A549 (cell line): Measurements from ENCODE around the gene ZXDC. TPM values are rescaled to one million over a fixed set of nuclear protein-coding genes. Genes with fewer than 3 reads are reported as not detected.

Source experiments
- ATAC-seq, 2 experiments: fragments of 200-7000 bp in 1 of 2; fragments of >200 bp in 1 of 2; cut with Nextera tagmentation in 1 of 2; cut with Tn5 transposase in 1 of 2; 3 replicates each; pipeline versions ENCODE4 v1.8.0 to v1.9.1; 2018 to 2020; ENCODE audit warnings: mild to moderate bottlenecking in 1 of 2, moderate library complexity in 1 of 2
- CTCF ChIA-PET: fragments of 300-600 bp; sonication (Branson Sonifier 250); formaldehyde crosslinking; extraction: SDS; loops from one replicate; lab custom pipeline; 2021; ENCODE audit warnings: antibody characterized with exemption, inconsistent platforms; lab: Yijun Ruan, JAX
- POLR2A ChIA-PET: fragments of 350-600 bp; formaldehyde crosslinking; extraction: SDS; loops from one replicate; lab custom pipeline; 2021; ENCODE audit warnings: antibody characterized with exemption, inconsistent platforms; lab: Yijun Ruan, JAX
- DNase-seq, 2 experiments: peaks; one replicate each; pipeline versions ENCODE4 v3.0.0 to v3.0.0-alpha.2; 2011 to 2016; ENCODE audit warnings: low read depth in 1 of 2, low spot score in 1 of 2
- FAIRE-seq: peaks from 2 replicates; lab custom pipeline; 2011; peaks lifted over from hg19 to GRCh38; lab: Jason Lieb, UNC
- H3K27ac ChIP-seq, 2 experiments: fragments of >200 bp; sonication (Bioruptor Twin); formaldehyde crosslinking; 3 replicates each; pipeline ENCODE4 v1.5.1; 2016 to 2017
- H3K4me1 ChIP-seq: fragments of >200 bp; sonication (Bioruptor Twin); formaldehyde crosslinking; 3 replicates; pipeline ENCODE4 v1.6.1; 2016
- H3K4me2 ChIP-seq: fragments of >200 bp; sonication (Bioruptor Twin); formaldehyde crosslinking; 3 replicates; pipeline ENCODE4 v1.6.1; 2016
- H3K4me3 ChIP-seq: fragments of >200 bp; sonication (Bioruptor Twin); formaldehyde crosslinking; 3 replicates; pipeline ENCODE4 v1.5.1; 2016
- H3K9me3 ChIP-seq: fragments of >200 bp; sonication (Bioruptor Twin); formaldehyde crosslinking; 3 replicates; pipeline ENCODE4 v1.6.1; 2016
- CBX2 ChIP-seq: fragments of 200-600 bp; sonication (generic); IDR thresholded peaks from 2 replicates; pipeline ENCODE4 v1.6.1; 2016; ENCODE audit warnings: low read depth, mild to moderate bottlenecking, borderline replicate concordance
- CHD2 ChIP-seq: fragments of 150-350 bp; IDR thresholded peaks from 2 replicates; pipeline ENCODE4 v1.6.1; 2014; ENCODE audit warnings: low read length; ENCODE audit not compliant: partially characterized antibody
- CHD4 ChIP-seq: fragments of 200-600 bp; sonication (generic); IDR thresholded peaks from 2 replicates; pipeline ENCODE4 v1.6.1; 2016; ENCODE audit warnings: antibody characterized with exemption, mild to moderate bottlenecking, borderline replicate concordance
- E2F6 ChIP-seq: IDR thresholded peaks from 2 replicates; pipeline ENCODE4 v1.6.1; 2012; ENCODE audit warnings: low read depth, borderline replicate concordance
- ELK1 ChIP-seq: fragments of 150-350 bp; IDR thresholded peaks from 2 replicates; pipeline ENCODE4 v1.6.1; 2014; ENCODE audit warnings: low read depth, mild to moderate bottlenecking, low read length
- HEYL ChIP-seq: fragments of 250-450 bp; sonication (Bioruptor Pico); IDR thresholded peaks from 2 replicates; pipeline ENCODE4 v1.8.0; 2021; ENCODE audit warnings: mild to moderate bottlenecking, moderate library complexity
- HOXA7 ChIP-seq: fragments of 250-450 bp; sonication (Bioruptor Pico); IDR thresholded peaks from 2 replicates; pipeline ENCODE4 v1.5.0; 2020; ENCODE audit warnings: mild to moderate bottlenecking, moderate library complexity
- HOXB13 ChIP-seq: fragments of 250-450 bp; sonication (Bioruptor Pico); IDR thresholded peaks from 2 replicates; pipeline ENCODE4 v1.5.0; 2020; ENCODE audit warnings: low read depth, mild to moderate bottlenecking, moderate library complexity
- HOXB5 ChIP-seq: fragments of 250-450 bp; sonication (Bioruptor Pico); IDR thresholded peaks from 2 replicates; pipeline ENCODE4 v1.5.0; 2020; ENCODE audit warnings: mild to moderate bottlenecking, moderate library complexity
- JUNB ChIP-seq: fragments of >200 bp; sonication (Bioruptor Twin); formaldehyde crosslinking; IDR thresholded peaks from 2 replicates; pipeline ENCODE4 v1.6.1; 2016
- KDM5A ChIP-seq: fragments of 200-600 bp; sonication (generic); IDR thresholded peaks from 2 replicates; pipeline ENCODE4 v1.6.1; 2016; ENCODE audit warnings: antibody characterized with exemption, mild to moderate bottlenecking
- MAFK ChIP-seq: fragments of 450-650 bp; IDR thresholded peaks from 2 replicates; pipeline ENCODE4 v1.6.1; 2014; ENCODE audit not compliant: partially characterized antibody
- MAX ChIP-seq: IDR thresholded peaks from 2 replicates; pipeline ENCODE4 v1.6.1; 2012
- MAZ ChIP-seq: fragments of 150-350 bp; IDR thresholded peaks from 2 replicates; pipeline ENCODE4 v1.6.1; 2014; ENCODE audit warnings: antibody characterized with exemption, low read depth, low read length, borderline replicate concordance
- NFE2L2 ChIP-seq: fragments of 150-350 bp; conservative IDR thresholded peaks from 2 replicates; pipeline ENCODE4 v1.6.1; 2014; ENCODE audit warnings: low read length
- PHF8 ChIP-seq: fragments of 200-600 bp; sonication (generic); IDR thresholded peaks from 2 replicates; pipeline ENCODE4 v1.6.1; 2016; ENCODE audit warnings: low read depth, mild to moderate bottlenecking, antibody characterized with exemption, moderate library complexity, borderline replicate concordance
- POLR2AphosphoS2 ChIP-seq: conservative IDR thresholded peaks from 2 replicates; pipeline ENCODE4 v1.6.1; 2012; ENCODE audit warnings: low read length, improper control_type of control experiment, inconsistent platforms
- RAD21 ChIP-seq, 2 experiments: fragments of >200 bp in 1 of 2; sonication (Bioruptor Twin) in 1 of 2; formaldehyde crosslinking in 1 of 2; IDR thresholded peaks in 1 of 2; conservative IDR thresholded peaks in 1 of 2; 2 replicates in 1 of 2; 3 replicates in 1 of 2; pipeline ENCODE4 v1.6.1; 2012 to 2018; ENCODE audit warnings: inconsistent platforms in 1 of 2
- RARB ChIP-seq: fragments of 250-450 bp; sonication (Bioruptor Pico); IDR thresholded peaks from 2 replicates; pipeline ENCODE4 v1.8.0; 2021; ENCODE audit warnings: mild to moderate bottlenecking, moderate library complexity
- RFX5 ChIP-seq: fragments of 450-650 bp; IDR thresholded peaks from 2 replicates; pipeline ENCODE4 v1.7.1; 2014; ENCODE audit warnings: antibody characterized with exemption, mild to moderate bottlenecking, moderate library complexity
- SREBF2 ChIP-seq: fragments of 450-650 bp; IDR thresholded peaks from 2 replicates; pipeline ENCODE4 v1.6.1; 2014; ENCODE audit warnings: mild to moderate bottlenecking, moderate library complexity
- TFCP2L1 ChIP-seq: fragments of 250-450 bp; sonication (Bioruptor Pico); IDR thresholded peaks from 2 replicates; pipeline ENCODE4 v1.5.0; 2021; ENCODE audit warnings: mild to moderate bottlenecking
- ZC3H11A ChIP-seq: fragments of 450-650 bp; IDR thresholded peaks from 2 replicates; pipeline ENCODE4 v1.6.1; 2014; ENCODE audit warnings: antibody characterized with exemption, mild to moderate bottlenecking
- ZFP36 ChIP-seq: fragments of 450-650 bp; IDR thresholded peaks from 2 replicates; pipeline ENCODE4 v1.6.1; 2014; ENCODE audit warnings: borderline replicate concordance; ENCODE audit not compliant: partially characterized antibody
- ZNF302 ChIP-seq: fragments of 250-450 bp; sonication (Bioruptor Pico); IDR thresholded peaks from 2 replicates; pipeline ENCODE4 v1.9.0; 2021; ENCODE audit warnings: inconsistent platforms, mild to moderate bottlenecking, moderate library complexity
- WGBS: methylation state at CpG from one replicate; pipeline ENCODE4 v1.1.6; 2017; ENCODE audit errors: missing lambda C conversion rate; 5-methylcytosine and 5-hydroxymethylcytosine counted together
- polyA plus RNA-seq, 4 experiments: library from polyadenylated mRNA; depleted of rRNA in 3 of 4; stranded (reverse); fragments of >200 nt; fragmentation: RNase III in 1 of 4; extraction: RNeasy Plus Mini Kit Qiagen cat#74134 plus additional on column Dnase treatment in 1 of 4; gene quantifications; 2 replicates in 3 of 4; 3 replicates in 1 of 4; pipeline ENCODE4 v1.2.3, GENCODE V29; 2011 to 2017
- TF ChIP-seq, protein P1 (sequence below): fragments of >200 bp; sonication (Bioruptor Twin); formaldehyde crosslinking; IDR thresholded peaks from 3 replicates; pipeline ENCODE4 v1.5.1; 2016
- TF ChIP-seq, protein P2 (sequence below): IDR thresholded peaks from 2 replicates; pipeline ENCODE4 v1.6.1; 2012
- TF ChIP-seq, protein P3 (sequence below): fragments of >200 bp; sonication (Bioruptor Twin); formaldehyde crosslinking; IDR thresholded peaks from 2 replicates; pipeline ENCODE4 v1.6.1; 2016

Gene ZXDC
- polyA plus RNA-seq, 2 of the 4 experiments (the other 2 are of a cell fraction): 6.0 to 8.5 TPM

DNA sequence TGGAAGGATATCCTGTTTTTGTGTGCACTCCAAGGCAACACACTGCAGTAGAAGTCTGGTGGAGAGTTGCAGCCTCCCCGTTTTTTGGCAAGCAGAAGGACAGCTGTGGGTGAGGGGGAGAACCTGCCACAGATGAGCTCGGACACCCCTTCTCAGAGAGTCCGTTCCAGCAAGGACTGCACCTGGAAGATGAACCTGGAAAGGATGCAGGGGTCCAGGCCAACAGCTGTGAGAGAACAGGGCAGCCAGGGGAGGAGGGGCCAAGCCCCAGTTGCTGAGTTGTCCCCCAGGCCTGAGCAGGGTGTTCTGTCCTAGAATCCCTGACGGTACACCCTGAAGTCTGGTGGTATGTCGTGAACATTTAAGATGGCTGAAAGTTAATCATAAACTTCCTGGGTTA lies 30.2 kb downstream of the ZXDC start:
- ATAC-seq (no peak), FAIRE-seq (no peak), DNase-seq (no peak)
- H3K9me3 ChIP-seq: no peaks in the 10 kb centered on the region
- H3K27ac ChIP-seq: no peak overlapping the region
- H3K4me2 ChIP-seq: no peak overlapping the region
- CTCF ChIA-PET: no interaction called here
- no peak overlapping the region for H3K4me3 ChIP-seq
- POLR2A ChIA-PET: no interaction called here
- TF ChIP-seq CHD4 (no peak), TFCP2L1 (CRISPR knock-in tag) (no peak), E2F6 (no peak), ZFP36 (no peak), MAZ (no peak), RARB (CRISPR knock-in tag) (no peak), ZC3H11A (no peak), MAFK (no peak), HOXA7 (no peak), HOXB5 (CRISPR knock-in tag) (no peak)
- TF ChIP-seq, protein P1, sequence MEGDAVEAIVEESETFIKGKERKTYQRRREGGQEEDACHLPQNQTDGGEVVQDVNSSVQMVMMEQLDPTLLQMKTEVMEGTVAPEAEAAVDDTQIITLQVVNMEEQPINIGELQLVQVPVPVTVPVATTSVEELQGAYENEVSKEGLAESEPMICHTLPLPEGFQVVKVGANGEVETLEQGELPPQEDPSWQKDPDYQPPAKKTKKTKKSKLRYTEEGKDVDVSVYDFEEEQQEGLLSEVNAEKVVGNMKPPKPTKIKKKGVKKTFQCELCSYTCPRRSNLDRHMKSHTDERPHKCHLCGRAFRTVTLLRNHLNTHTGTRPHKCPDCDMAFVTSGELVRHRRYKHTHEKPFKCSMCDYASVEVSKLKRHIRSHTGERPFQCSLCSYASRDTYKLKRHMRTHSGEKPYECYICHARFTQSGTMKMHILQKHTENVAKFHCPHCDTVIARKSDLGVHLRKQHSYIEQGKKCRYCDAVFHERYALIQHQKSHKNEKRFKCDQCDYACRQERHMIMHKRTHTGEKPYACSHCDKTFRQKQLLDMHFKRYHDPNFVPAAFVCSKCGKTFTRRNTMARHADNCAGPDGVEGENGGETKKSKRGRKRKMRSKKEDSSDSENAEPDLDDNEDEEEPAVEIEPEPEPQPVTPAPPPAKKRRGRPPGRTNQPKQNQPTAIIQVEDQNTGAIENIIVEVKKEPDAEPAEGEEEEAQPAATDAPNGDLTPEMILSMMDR: no peak
- 48% methylated on average over 3 of the region's 5 CpGs for WGBS
- no peaks in the 10 kb centered on the region for H3K4me1 ChIP-seq

GRCh38 chr3:126442856-126443242 lies 32.8 kb downstream of the ZXDC start:
- CTCF ChIA-PET: no interaction called here
- FAIRE-seq: no peak
- DNase-seq: no peak
- Histone ChIP-seq H3K9me3 (no peaks in the 10 kb centered on the region), H3K4me2 (no peak overlapping the region), H3K4me1 (no peaks in the 10 kb centered on the region), H3K4me3 (no peak overlapping the region), H3K27ac (no peak overlapping the region)
- POLR2A ChIA-PET: no interaction called here
- no peak for ATAC-seq
- WGBS: 90% methylated on average over 3 of the region's 3 CpGs
- no peak for TF ChIP-seq CHD2
- no peak for TF ChIP-seq KDM5A
- no peak for TF ChIP-seq ZNF302 (CRISPR knock-in tag)
- TF ChIP-seq POLR2AphosphoS2: no peak
- TF ChIP-seq MAX: no peak
- TF ChIP-seq, protein P2, sequence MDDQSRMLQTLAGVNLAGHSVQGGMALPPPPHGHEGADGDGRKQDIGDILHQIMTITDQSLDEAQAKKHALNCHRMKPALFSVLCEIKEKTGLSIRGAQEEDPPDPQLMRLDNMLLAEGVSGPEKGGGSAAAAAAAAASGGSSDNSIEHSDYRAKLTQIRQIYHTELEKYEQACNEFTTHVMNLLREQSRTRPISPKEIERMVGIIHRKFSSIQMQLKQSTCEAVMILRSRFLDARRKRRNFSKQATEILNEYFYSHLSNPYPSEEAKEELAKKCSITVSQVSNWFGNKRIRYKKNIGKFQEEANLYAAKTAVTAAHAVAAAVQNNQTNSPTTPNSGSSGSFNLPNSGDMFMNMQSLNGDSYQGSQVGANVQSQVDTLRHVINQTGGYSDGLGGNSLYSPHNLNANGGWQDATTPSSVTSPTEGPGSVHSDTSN: no peak
- TF ChIP-seq, protein P1: no peak
- TF ChIP-seq HOXA7: no peak
- no peak for TF ChIP-seq RFX5
- TF ChIP-seq JUNB: no peak
- TF ChIP-seq HOXB13 (CRISPR knock-in tag): no peak
- no peak for TF ChIP-seq RAD21 (conservative IDR thresholded peaks at IDR 0.05 in 1 of 2, IDR thresholded peaks at IDR 0.05 in 1 of 2)
- TF ChIP-seq, protein P3, sequence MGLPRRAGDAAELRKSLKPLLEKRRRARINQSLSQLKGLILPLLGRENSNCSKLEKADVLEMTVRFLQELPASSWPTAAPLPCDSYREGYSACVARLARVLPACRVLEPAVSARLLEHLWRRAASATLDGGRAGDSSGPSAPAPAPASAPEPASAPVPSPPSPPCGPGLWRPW: no peak
- no peak for TF ChIP-seq HEYL (CRISPR knock-in tag)
- TF ChIP-seq ELK1: no peak
- TF ChIP-seq CBX2: no peak
- no peak for TF ChIP-seq NFE2L2
- no peak for TF ChIP-seq SREBF2
- no peak for TF ChIP-seq PHF8
